GM19463 (cell line): ENCODE measurements around the gene BCO1.

ENCODE experiments used
- ATAC-seq: cut with Tn5 transposase; IDR thresholded peaks from one replicate; pipeline ENCODE4 v1.9.1; 2021; ENCODE audit warnings: mild to moderate bottlenecking, moderate library complexity; ENCODE audit not compliant: unreplicated experiment

The BCO1 gene

DNA sequence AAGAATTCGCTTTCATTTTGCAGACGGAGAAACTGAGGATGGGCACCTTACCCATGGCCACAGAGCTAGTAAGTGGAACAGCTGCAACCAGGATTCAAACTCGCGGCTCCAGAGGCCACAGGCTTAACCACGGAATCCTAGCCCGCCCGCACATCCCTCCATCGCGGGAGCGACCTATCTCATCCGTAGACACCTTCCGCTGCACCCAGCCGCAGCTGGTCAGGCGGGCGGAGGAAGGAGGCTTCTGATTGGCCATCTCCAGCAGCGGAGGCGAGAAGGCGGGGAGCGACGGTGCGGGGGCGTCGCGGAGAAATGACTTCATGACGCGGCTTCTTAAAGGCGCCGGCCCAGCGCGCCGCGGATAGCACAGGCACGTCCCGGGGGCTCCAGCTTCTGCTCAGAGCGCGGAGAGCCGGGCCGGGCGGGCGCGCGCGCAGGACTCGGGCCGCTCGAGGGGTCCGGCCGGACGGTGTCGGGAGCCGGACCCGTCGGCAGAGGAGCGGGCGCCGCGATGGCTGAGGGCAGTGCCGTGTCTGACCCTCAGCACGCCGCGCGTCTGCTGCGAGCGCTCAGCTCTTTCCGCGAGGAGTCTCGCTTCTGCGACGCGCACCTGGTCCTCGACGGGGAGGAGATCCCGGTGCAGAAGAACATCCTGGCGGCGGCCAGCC, 76.2 kb downstream of the BCO1 start, which contains the start of gene GAN:
TSS of gene GAN (plus strand) at position 360 of the 668 bp plus-strand sequence. CDS start at position 512, 152 bp downstream.
- ATAC-seq = peak; percentile 96

DNA sequence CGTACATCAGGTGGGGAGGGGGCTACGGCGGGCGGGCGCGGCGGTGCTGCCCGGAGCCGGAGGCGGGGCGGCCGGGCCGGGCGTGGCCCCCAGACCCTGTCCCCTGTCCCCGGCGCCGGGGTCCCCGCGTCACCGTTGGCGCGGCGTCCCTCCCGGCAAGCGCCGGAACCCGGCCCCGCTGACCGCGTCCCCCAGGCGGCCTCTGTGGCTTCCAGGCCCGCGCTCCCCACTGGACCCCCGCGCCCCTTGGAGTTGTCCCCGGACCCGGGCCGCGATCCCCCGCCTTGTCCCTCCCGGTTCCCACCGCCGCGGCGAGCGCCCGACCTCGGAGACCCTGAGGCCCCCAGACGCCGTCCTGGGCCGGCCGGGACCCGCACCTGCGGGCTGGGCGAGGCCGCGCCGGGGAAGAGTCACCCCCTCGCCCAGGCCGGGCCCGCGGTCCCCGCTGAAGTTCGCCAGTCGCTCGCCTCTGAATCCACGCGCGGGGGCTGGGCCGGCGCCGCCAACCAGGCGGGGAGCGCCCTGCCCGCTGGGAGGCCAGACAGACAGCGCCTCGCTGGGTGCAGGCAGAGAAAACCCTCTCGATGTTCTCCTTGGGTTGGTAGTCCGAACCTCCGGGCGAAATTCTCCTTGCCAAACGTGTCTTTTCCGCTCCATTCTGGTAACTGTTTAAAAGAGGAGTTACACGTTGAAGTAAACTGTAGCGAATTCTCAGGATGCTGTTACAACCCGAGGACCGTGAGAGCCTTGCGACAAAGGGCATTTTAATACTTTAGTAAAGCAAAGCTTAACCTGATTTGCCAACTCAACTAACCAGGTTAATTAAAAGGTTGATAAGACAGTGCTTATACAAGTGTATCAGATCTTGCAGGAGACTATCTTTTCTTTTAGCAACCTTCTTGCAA, 77.0 kb downstream of the BCO1 start:
- peak; percentile 30 for ATAC-seq

DNA sequence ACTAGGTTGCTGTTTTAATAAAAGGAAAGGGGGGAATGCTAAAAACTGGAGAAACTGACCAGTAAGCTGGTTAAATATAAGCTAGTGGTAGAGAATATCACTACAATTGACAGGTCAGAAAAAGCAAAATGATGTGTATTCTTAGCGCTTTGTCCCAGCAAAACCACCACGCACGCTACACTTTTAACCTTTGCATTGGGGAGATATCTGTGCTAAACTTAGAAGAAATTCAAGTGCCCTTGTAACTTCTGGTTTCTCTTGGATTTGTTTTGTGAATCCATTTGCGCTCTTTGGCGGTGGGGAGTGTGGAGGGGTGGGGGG, 77.6 kb downstream of the BCO1 start:
- ATAC-seq = no peak

DNA sequence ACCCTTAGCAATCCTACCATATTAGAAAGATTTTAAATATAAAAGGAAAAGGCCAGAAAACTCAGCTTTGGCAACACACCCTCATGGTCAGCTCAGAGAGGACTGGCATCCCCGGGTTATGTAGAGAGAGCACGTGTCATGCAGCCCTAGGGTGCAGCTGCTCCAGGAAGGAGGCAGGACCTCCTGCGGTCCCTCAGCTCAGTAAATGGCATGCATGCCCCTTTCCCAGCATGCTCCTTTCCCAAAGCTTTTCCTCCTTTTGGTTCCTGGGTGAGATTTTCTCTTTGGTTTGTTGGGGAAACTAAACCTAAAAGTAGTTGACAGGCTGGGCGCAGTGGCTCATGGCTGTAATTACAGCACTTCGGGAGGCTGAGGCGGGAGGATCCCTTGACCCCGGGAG, 80.2 kb downstream of the BCO1 start:
- ATAC-seq = no peak

DNA sequence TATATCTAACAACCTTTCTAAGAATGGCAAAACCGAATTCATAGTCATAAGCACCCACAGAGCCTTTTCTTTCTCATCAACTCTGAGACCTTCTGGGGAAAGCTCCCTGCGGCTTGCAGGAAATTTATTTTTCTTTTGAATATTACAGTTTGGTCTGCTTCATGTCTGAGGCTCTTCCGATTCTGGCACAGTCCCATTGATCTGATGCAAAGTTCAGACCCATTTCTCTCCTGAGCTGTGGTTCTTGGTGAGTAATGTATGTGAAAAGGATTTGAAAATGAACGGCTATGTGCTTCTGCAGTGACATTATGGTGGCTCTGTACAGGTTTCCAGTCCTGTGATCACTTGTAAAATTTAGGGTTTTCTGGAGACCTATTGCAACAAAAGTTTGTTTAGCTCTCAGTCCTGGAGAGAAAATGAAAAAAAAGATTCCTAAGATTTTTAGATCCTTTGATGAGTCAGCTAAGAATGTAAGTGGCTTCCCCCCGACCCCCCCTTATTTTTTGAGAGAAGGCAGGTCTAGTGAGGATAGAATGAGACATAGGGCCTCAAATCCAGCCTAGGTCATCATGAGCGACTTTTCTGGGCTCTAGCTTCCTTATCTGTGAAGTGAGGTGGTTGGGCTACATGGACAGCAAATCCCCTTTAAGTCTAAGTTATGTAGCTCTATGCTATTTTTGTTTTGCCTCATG, 80.9 kb downstream of the BCO1 start:
- no peak for ATAC-seq

DNA sequence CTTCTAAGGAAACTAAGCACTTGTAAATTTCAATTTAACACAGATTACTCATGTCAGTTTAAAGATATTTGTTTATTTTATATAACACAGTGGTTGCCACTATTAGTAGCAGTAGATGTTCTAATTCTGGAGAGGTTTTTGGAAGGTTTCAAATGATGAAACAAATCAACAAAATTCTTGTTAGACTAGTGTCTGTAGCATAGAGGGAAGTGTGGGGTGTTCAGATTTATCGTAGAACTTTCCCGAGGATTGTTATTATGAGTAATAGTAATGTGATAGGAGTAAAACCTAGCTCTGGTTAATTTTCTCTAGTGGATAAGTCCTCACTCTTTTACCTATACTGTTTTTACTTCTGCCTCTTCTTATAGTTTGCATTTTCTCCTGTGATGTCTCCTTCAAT, 82.5 kb downstream of the BCO1 start:
- no peak for ATAC-seq

DNA sequence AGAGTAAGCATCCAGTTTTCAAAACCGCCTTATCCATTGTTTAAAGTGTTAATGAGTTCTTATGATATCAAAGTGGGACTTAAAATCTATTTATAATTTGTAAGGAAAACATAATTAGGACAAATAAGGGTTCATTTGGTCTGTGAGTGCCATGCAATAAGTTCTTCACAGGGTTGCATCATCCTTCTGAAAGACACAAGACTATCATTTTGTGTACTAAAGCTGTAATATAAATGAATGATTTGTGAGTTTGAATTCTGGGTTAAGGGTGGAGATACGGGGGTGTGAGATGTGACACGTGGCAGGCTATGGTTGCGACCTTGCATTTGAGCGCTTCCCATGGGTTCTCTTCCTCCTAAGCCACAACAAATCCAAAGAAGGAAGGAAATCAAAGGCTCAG, 83.0 kb downstream of the BCO1 start:
- ATAC-seq = no peak

DNA sequence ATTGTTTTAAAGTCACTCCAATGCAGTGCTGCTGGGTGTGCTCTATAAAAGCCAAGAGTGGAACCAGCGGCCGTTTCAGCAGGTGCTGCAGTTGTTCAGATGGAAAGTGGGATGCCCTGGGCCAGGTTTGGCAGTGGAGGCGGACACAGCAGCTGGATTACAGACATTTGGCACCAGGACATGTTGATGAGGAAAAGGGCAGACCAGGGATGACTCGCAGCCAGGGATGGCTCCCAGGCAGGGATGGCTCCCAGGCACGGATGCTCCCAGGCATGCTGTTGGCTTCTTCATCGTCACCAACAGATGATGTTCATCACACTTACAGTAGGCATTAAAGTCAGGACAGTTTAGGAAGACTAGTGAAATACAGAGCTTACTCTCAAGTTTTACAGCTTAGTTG, 86.3 kb downstream of the BCO1 start:
- ATAC-seq = no peak

DNA sequence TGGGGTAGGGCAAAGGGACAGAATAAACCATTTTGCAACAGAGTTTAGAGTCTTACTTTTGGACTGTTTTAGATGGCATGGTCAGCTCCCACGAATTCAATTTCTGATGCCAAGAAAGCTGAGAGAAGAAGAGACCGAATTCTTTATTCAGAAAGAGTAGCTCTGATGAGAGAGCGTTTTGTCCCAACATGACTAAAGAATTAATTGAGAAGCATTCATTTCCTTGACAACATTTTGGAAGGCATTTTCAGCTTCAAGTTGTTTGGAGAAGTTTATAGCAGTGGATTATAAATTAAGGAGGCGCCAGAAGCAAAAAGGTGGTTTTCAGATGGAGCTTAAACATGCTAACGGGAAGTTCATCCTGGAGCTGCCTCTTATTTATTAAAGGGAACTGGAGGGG, 88.5 kb downstream of the BCO1 start:
- no peak for ATAC-seq

DNA sequence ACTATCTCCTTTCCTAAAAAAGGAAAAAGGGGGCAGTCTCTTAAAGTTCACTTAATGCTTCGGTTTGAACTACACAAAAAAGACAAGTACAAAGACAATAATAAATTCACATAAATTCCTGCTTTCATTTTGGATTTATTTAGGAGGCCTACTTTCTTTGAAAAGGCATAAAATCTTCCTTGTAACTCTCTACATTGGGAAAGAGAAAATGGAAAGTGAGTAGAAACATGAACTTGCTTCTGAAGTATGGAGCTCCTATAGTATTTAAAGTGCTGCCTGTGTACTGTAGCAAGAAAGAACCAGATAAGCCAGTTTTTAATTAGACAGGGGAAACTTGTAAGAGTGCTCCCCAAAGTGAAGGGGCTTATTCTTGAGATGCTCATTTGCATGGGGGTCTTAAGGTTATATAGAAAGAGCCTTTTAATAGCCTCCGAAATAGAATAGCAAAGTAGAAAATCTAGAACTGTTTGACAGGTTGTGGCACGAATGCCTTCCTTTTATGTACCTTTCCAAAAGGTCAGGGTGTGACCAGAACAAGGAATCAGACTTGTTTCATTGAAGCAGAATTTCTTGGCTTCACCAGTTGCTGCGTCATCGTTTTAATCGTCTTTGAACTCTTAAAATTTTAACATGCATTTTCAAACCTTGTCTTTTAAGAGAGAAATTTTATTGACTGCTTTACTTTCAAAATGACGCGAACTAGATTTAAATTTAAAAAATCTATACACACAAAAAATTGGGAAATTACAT, 89.1 kb downstream of the BCO1 start:
- no peak for ATAC-seq

DNA sequence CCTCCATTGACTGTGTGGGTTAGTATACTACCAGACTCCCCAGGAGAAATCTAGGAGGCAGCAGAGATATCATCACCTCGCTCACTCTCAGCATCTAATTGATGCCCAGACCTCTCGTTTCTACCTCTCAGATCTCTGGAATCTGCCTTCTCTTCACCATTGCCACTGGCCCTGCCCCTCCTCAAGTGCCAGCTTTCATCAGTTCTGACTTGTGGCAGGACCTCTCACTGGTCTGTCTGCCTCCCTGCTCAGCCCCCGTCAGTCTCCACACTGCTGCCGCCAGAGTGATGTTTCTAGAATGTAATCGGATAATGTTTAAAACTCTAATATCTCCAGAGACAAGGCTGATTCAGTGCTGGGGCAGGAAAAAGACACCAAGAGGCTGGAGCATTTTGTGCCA, 91.5 kb downstream of the BCO1 start:
- no peak for ATAC-seq

DNA sequence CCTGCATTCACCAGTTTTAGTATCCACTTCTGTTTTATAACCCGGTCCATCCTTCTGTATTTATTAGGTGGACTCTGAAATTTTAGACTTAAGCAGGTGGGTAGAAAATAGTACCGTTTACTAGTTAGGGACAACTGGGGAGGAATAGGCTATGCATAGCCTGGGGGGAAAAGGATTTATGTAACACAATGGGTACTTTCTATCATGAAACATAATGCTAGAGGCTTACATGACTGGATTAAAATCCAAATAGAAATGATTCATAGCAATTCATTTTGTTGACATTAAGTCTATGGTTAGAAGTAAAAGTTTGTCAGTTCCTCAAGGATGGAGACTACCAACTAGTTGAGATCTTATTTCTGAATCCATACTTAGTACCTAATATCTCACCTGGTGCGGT, 94.9 kb downstream of the BCO1 start:
- no peak for ATAC-seq

DNA sequence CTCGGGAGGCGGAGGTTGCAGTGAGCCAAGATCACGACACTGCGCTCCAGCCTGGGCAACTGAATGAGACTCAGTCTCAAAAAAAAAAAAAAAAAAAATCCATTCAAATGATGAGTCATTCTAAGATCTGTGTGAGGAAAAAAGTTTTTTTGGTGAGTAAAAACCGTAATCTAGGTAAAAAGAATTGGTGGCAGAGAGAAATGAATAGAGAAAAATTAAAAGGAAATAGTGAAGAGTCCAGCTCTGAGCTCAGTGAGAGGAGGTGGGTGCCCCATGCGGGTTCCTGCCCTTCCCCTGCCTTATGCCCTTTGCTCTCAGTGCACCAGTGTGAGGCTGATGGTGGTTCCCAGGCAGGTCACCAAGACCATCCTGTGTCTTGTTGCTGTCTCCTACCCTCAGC, 97.2 kb downstream of the BCO1 start:
- ATAC-seq = peak; percentile 61

DNA sequence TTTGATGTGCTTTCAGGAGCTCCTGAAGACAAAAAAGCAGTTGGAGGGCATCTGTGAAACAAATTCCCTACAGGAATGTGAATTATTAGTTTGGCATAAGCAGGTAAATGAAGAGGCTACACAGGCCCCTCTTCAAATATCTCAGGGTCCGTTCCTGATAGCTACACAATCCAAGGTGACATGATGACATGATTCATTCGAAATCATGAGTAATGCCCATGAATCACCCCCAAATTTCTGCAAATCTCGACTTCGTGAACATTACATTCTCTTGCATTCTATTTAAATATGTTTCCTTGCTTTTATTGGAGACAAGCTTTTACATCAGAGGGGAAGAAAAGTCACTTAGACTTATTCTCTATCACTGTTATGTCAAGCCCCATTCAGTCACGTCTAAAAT, 98.6 kb downstream of the BCO1 start:
- ATAC-seq = no peak
